ENCODE results near the gene FTO.

Gene FTO

GRCh38 chr16:53755026-53755910 lies 51.3 kb downstream of the FTO start:
- DNase-seq (ENCODE audit: low spot score): no peak

DNA sequence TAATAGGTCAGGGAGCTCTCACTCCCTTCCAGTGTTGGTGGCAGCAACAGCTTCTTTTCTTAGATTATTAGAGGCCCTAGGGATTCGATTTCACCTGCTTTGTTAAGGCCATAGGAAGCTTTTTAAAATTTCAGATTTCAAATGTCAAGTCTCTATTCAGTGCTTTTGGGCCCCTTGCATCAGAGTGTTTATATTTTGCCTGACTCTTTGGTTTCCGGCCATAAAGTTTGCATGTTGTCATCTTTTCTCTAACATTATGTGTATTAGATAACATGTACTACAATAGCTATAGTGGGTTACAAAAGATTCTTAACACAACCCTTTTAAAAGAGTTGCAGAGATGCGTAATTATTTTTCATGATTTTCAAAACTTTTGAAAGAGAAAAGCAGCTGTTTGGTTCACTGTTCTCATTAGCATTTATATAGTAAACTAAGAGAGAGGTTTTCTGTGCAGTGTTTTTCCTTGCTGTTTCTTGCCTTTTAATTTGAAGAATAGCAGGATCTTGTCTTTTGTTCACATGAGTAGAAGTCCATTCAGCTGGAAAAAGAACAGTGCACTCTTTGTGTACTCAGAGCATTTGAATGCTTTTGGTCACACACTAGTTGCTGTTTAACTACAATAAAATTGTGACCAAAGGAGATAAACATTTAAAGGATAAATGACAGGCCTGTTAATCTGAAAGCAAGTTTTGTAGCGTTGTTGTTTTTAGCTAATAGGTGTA lies 52.5 kb downstream of the FTO start:
- DNase-seq (ENCODE audit: low spot score): no peak

DNA sequence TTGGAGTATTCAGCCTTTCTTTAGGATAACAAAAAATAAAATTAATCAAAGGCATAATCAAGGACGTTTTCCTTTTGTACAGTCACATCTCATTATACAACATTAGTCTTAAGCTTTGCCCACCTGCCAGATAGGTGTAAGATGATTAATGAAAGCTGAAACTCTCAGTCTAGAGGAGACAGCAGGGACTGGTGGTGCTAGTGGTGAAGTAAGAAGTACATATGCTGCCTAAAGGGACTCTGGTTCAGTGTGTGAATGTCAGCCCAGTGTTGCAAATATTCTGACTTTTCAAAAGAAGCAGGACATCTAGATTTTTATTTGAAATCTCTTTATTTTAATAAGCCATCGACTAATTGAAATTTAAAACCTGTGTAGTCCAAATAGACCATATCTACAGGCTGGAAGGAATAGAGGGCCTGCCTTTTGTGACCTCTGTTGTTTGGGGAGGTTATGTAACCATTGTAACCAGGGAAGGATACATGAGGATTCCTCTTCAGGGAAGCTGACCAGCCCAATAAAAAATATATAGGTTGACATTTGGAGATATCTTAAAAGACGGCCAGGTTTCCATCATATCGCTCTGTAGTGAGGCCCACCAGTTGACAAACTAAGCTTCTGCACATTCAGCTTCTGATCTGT lies 54.1 kb downstream of the FTO start:
- DNase-seq (ENCODE audit: low spot score): no peak

DNA sequence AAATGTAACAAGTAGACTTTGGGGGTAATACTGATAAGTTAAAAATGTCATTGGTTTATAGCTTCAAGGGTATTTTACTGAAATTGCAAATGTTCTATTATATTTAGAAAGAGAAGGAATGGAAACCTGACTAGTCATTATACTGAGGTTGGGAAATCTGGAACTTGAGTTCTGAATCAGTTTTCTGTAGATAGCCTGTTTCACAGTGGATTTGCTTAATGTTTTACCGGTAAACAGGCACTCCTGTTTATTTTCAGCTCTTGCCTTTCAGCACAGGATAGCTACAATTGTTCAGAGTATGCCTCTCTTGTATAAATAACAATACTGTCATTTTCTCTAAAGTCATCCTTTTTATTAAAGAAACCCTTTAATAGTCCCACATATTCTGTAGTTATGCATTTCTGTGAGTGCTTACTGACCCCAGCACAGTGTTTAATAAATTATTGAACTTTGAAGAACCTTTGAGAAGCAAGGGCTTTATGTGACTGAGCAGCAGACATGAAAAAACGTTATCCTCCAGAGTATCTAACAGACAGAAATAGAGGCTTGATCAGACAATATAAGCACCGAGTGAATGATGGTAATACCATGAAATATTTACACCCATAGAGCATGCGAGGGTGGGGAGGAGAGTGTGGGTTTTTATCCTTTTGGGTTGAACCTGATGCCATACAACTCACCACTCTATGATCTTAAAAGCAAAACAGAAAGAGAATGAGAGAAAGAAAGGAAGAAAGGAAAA lies 58.2 kb downstream of the FTO start:
- no peak for DNase-seq (ENCODE audit: low spot score)

DNA sequence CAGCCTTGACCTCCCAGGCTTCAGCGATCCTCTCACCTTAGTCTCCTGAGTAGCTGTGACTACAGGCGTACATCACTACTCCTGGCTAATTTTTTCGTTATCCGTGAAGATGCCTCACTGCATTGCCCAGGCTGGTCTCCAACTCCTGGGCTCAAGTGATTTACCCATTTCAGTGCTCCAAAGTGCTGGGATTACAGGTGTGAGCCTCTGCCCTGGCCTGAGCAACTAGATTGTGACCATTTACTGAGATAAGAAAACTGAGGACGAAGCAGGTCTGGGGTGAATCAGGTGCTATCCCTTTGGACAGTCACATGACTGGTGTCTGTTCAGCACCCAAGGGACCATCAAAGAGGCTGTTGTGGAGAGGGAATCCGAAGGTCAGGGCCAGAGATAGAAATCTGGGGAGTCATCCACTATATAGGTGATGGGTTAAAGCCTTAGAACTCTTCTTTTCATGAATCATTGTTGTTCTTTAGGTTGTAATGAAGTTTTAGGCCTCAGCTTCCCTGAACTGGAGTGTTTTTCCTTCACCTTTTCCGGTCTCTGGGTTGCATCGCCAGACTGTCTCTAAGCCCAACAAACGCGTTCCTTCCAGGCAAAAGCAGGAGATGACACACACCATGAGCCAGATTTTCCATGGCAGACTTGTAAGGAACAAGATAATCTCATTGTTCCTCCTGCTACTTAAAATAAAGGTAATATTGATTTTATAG lies 62.5 kb downstream of the FTO start:
- no peak for DNase-seq (ENCODE audit: low spot score)

- no peak for DNase-seq (ENCODE audit: low spot score)
These were observed 64.2 kb downstream of the FTO start for GRCh38 chr16:53768167-53768566.

DNA sequence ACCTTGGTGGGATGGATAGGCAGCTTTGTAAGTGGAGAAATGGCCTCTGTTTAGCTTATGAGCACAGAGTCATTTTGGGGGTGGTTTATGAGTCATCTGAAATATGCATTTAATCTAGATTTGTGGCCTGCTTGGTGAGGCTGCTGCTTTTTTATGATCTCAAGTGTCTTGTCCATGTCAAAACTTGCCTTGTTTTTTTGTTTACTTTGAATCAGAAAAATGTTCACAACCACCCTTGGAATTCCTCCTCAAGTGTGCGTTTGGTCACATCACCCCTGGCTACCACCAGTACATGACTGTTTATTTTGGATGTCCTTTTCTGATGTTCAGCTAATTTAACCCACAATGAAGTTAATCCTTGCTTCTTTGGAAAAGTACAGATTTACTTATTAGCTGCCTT lies 64.6 kb downstream of the FTO start:
- no peak for DNase-seq (ENCODE audit: low spot score)

- DNase-seq (ENCODE audit: low spot score): no peak
These were observed 65.2 kb downstream of the FTO start for GRCh38 chr16:53769185-53769584.

GRCh38 chr16:53769787-53770186 lies 65.8 kb downstream of the FTO start:
- DNase-seq (ENCODE audit: low spot score): no peak

GRCh38 chr16:53770641-53771040 lies 66.7 kb downstream of the FTO start:
- DNase-seq (ENCODE audit: low spot score): no peak

DNA sequence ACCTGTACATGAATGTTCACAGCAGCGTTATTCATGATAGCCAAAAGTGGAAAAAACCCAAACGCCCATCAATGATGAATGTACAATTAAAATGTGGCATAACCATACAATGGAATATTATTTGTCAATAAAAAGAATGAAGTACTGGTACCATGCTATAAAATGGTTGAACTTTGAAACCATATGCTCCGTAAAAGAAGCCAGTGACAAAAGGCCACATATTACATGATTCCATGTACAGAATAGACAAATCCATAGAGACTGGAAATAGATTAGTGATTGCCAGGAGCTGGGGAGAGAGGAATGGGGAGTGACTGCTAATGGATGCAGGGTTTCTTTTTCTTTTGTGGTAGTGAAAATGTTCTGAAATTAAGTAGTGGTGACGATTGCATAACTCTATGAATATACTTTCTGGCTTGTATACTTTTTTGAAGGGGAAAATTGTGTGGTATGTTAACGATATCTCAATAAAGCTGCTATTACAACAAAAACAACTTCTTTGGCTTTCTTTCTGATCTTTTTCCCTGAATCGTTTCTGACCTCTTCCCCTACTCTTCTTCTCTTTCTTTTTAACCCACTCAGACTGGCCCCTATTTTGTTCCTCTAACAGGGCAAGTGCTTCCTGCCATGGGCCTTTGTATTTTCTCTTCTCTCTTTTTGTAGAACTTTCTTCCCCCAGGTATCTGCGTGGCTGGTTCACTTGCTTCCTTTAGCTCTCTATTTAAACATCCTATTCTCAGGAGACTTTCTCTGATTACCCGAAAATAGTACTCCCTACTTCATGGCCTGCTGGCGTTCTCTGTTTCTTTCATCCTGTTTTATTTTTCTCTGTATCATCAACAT lies 67.9 kb downstream of the FTO start:
- no peak for DNase-seq (ENCODE audit: low spot score)

DNA sequence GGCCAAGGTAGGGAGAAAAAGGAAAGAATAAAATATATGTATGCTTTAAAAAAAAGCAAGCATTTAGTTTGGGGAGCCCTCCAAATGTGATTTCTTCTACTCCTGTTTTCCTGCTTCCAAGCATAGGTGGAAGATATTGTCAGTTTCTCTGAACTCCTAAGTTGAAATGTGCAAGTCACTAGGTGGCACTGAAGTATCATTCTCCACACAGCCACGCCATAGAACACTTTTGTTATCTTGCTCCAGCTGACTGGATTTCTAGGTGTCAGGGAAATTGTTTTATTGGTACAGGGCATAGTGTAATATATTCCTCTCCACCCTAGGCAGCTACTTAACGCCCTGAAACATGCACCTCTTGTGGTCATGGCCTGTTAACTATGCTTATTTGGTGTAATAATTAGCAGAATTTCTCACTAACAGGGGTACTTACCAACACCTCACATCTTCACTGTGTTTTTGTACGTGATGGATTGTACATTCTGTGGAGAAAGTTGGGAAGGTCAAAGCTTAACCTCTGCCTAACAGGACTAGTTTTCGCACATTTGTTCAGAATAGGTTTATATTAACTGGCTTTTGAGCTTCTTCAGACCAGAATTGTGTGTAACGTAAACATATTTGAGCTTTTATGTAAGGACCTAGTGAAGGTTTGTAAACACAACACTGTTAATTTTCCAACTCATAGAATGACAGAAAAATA lies 69.3 kb downstream of the FTO start:
- DNase-seq (ENCODE audit: low spot score): peak; percentile 77

GRCh38 chr16:53773881-53774280 lies 69.9 kb downstream of the FTO start:
- no peak for DNase-seq (ENCODE audit: low spot score)

- no peak for DNase-seq (ENCODE audit: low spot score)
These were observed 71.3 kb downstream of the FTO start for GRCh38 chr16:53775106-53775820.

DNA sequence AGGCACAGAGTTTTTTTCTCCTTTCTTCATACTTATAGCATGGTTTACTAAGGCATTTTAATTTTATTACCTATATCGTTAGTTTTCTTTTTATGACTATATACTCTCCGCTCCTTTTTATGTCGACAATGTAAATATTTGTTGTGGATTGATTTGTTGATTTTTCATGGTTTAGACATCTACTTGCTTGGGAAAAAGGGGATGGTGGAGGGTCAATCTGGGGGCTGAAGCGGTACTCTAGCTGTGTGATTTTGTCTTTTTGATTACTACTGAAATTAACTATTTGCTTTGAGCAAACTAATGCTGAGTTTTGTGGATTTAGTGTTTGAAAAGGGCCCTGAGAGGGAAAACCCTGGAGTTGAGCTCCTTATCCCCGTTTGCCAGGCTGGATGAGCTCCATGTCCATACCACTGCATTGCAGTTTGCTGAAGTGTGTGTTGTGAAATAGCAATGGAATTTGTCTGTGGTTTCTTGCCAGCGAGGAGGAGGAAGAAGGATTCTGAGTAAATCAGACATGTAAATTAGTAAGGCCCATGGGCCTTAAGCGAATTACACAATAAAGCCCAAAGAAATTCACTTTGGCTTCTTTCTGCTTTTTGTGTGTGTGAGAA lies 72.0 kb downstream of the FTO start:
- no peak for DNase-seq (ENCODE audit: low spot score)

GRCh38 chr16:53779186-53779585 lies 75.2 kb downstream of the FTO start:
- no peak for DNase-seq (ENCODE audit: low spot score)

DNA sequence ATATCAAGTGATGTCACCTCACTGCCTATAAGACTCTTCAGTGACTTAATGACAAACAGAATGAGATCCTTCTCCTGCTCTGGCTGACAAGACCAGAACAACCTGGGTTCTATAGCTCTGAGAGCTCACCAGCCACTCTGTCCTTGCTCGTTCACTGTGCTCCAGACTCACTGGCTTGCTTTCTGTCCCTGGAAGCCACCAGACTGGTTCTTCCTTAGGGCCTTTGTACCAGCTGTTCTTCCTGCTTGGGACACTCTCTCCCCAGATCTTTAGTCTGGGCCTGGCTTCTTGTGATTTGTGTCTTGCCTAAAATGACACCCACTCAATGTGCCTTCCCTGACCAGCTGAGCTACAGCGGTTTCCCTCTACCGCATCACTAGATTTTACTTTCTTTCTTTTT lies 76.1 kb downstream of the FTO start:
- DNase-seq (ENCODE audit: low spot score): no peak

- DNase-seq (ENCODE audit: low spot score): no peak
These were observed 77.2 kb downstream of the FTO start for GRCh38 chr16:53781023-53781605.

- DNase-seq (ENCODE audit: low spot score): no peak
These were observed 78.2 kb downstream of the FTO start for GRCh38 chr16:53782148-53782547.
